Fibroblast of villous mesenchyme (primary cell): Measurements from ENCODE around the gene TANGO2. TPM values are rescaled to one million over a fixed set of nuclear protein-coding genes. Genes with fewer than 3 reads are reported as not detected.

ENCODE experiments used
- DNase-seq: peaks from one replicate; pipeline ENCODE4 v3.0.0-alpha.2; 2010; ENCODE audit warnings: low read depth
- H3K4me3 ChIP-seq: 2 replicates; pipeline ENCODE4 v1.5.1; 2011; ENCODE audit warnings: low read depth, mild to moderate bottlenecking, low read length
- CTCF ChIP-seq: IDR thresholded peaks from 2 replicates; pipeline ENCODE4 v1.5.1; 2012; ENCODE audit warnings: low read depth, mild to moderate bottlenecking, low read length; ENCODE audit not compliant: insufficient read depth
- total RNA-seq: library from RNA; depleted of rRNA; stranded (reverse); fragments of >200 nt; gene quantifications from 2 replicates; pipeline ENCODE4 v1.2.3, GENCODE V29; 2012

Gene TANGO2
- total RNA-seq, 1 donor: 30.2 TPM

GRCh38 chr22:20035375-20036083, 14.6 kb downstream of the TANGO2 start:
- no peak for TF ChIP-seq CTCF
- DNase-seq: no peak
- no peak overlapping the region for H3K4me3 ChIP-seq

GRCh38 chr22:20036084-20036482, 15.2 kb downstream of the TANGO2 start:
- TF ChIP-seq CTCF: no peak
- no peak overlapping the region for H3K4me3 ChIP-seq
- DNase-seq: no peak

- TF ChIP-seq CTCF: no peak
- DNase-seq: no peak
These were observed 15.9 kb downstream of the TANGO2 start for GRCh38 chr22:20036535-20037392.

GRCh38 chr22:20037419-20037818, 16.5 kb downstream of the TANGO2 start:
- no peak for TF ChIP-seq CTCF
- DNase-seq: no peak
- no peak overlapping the region for H3K4me3 ChIP-seq

More at GRCh38 chr22:20036535-20037392, 15.9 kb downstream of the TANGO2 start:
- no peak overlapping the region for H3K4me3 ChIP-seq

GRCh38 chr22:20038574-20038973, 17.7 kb downstream of the TANGO2 start:
- no peak for TF ChIP-seq CTCF
- no peak for DNase-seq
- H3K4me3 ChIP-seq: no peak overlapping the region

- H3K4me3 ChIP-seq: no peak overlapping the region
- no peak for DNase-seq
- no peak for TF ChIP-seq CTCF
These were observed 18.9 kb downstream of the TANGO2 start for GRCh38 chr22:20039683-20040325.
